GM11168 (cell line): Measurements from ENCODE around the gene ABHD1.
"Not testable (repeated sequence)": the region's sequence is repeated elsewhere in the genome, so short reads cannot be mapped to it uniquely, and the experiment has no call there.

Experiments used
- in situ Hi-C: fragments of 300-500 bp; cut with MboI; formaldehyde crosslinking; loops from one replicate; pipeline ENCODE4 v1.12.0; 2022; ENCODE audit warnings: low sequenced_read_pairs; ENCODE audit not compliant: unreplicated experiment

ABHD1 gene

GRCh38 chr2:27108221-27108620 lies 15.4 kb upstream of the ABHD1 start:
- in situ Hi-C loops: no loop called here

GRCh38 chr2:27109083-27109482 lies 14.5 kb upstream of the ABHD1 start:
- in situ Hi-C loops: no loop called here

DNA sequence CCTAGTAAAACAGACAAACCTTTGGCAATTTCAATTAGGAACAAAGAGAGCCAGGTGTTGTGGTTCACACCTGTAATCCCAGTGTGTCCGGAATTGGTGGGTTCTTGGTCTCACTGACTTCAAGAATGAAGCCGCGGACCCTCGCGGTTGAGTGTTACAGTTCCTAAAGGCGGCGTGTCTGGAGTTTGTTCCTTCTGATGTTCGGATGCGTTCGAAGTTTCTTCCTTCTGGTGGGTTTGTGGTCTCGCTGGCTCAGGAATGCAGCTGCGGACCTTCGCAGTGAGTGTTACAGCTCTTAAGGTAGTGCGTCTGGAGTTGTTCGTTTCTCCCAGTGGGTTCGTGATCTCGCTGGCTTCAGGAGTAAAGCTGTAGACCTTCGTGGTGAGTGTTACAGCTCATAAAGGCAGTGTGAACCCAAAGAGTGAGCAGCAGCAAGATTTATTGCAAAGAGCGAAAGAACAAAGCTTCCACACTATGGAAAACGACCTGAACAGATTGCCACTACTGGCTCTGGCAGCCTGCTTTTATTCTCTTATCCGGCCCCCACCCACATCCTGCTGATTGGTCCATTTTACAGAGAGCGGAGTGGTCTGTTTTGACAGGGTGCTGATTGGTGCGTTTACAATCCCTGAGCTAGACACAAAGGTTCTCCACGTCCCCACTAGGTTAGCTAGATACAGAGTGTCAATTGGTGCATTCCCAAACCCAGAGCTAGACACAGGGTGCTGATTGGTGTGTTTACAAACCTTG lies 12.8 kb upstream of the ABHD1 start:
- in situ Hi-C loops: not testable (repeated sequence)

GRCh38 chr2:27111392-27112078 lies 12.1 kb upstream of the ABHD1 start:
- in situ Hi-C loops: not testable (repeated sequence)

DNA sequence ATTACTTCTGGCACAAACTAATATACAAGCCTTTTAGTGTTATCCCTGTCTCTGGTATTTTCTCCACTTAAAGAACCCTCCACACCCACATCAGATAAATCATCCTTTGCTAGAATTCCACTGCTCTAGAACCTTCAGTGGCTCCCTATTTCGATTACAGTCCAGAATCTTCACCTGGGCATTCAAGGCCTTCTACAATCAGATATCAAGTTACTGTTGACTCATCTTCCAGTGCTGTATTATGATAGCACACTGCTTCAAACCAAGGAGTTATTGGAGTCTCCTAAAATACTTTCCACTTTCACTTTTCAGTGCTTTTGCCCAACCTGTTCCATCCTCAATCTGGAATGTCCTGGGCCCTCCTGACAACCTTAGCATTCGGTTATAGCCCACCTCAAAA lies 8.1 kb upstream of the ABHD1 start:
- in situ Hi-C loops: no loop called here

GRCh38 chr2:27117995-27118524 lies 5.6 kb upstream of the ABHD1 start:
- in situ Hi-C loops: no loop called here

DNA sequence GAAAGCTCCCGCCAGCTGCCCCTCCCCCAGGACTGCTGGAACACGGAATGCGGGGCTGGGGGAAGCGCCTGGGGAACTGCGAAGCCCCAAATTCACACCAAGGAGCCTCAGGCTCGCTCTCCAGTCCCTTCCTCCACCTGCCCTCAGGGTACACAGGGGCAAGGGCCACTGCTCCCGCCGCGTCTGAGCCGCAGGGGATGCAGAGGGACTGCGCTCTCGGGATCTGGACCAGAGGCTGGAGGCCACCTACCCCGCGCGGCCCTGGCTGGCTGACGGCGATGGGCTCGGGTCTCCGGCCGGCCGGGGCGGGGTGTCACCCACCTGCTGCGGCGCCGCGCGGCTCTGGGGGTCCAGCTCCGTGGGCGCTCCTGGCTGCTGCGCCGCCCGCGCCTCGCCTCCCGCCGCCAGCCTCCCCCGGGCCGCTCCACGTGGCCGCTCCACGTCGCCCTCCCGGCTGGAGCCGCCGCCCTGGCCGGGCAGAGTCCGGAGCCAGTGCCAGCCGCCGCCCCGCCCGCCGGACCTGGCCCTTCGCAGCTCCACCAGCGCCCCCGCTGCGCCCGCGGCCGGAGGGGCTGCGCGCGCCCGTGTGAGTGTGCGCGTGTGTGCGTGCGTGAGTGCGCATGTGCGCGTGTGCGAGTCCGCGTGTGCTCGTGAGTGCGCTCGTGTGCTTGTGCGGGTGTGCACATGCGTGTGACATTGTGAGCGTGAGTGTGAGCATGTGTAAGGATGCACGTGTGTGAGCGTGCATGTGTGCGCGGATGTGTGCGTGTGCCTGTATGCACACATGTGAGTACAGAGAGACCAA lies 4.9 kb upstream of the ABHD1 start, which contains the start of gene CGREF1:
TSS of gene CGREF1 (minus strand) at position 604 of the 805 bp plus-strand sequence. CDS start 14,762 bp downstream, outside the sequence.
- in situ Hi-C loops: no loop called here

DNA sequence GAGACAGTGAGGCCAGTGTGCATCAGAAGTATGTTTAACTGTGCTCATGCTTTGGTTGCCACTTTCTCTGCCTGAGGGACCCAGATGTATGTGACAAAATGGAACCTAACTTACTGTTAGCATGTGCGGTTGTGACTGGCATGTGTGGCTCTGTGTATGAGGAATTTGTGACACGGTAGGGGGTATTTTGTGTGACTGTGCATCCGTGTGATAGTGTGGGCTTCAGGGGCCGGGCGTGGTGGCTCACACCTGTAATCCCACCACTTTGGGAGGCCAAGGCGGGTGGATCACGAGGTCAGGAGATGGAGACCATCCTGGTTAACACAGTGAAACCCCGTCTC lies 4.3 kb upstream of the ABHD1 start:
- in situ Hi-C loops: not testable (repeated sequence)

DNA sequence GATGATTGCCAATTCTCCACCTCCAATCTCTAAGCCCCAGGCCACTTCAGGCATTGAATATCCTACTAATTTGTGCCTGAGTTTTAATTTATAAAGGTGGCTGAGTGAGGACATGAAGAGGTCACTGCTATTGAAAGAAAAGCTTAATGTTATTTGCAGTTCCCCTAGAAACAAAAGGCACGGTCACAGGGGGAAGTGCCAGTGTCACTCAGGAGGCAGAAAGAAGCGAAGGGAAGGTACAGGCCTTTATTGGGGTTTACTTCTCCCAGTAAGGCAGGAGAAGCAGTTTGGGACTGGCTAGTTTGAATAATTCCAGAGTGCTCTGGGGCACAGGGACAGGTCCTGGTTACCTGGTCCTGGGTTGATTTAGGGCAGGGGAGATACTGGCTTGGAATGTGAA lies 1.7 kb upstream of the ABHD1 start:
- in situ Hi-C loops: no loop called here

- in situ Hi-C loops: no loop called here
These were observed 824 bp upstream of the ABHD1 start for GRCh38 chr2:27122791-27123190.

DNA sequence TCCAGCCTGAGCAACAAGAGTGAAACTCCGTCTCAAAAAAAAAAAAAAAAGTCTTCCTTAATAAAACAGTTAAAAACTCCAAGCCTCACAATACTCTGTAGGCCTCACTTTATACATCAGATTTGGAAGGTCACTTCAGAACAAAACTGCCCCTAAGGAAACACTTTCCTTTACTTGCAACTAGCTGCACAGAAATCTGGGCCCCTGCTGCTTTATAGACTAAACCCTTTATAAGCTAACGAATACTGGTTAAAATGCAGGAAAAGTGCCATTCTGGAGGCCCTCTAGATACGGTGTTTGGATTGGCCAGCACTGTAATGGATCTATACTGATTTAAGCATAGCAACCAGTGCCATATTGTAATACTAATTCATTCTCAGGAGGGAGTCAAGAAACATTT lies 1.5 kb downstream of the ABHD1 start:
- in situ Hi-C loops: loop anchor here (5.0 kb wide), 1 partner anchor 72 kb away; no protein-coding TSS in a partner anchor

- in situ Hi-C loops: loop anchor here (5.0 kb wide), 1 partner anchor 71 kb away; no protein-coding TSS in a partner anchor
These were observed 2.7 kb downstream of the ABHD1 start for GRCh38 chr2:27126252-27126710.

DNA sequence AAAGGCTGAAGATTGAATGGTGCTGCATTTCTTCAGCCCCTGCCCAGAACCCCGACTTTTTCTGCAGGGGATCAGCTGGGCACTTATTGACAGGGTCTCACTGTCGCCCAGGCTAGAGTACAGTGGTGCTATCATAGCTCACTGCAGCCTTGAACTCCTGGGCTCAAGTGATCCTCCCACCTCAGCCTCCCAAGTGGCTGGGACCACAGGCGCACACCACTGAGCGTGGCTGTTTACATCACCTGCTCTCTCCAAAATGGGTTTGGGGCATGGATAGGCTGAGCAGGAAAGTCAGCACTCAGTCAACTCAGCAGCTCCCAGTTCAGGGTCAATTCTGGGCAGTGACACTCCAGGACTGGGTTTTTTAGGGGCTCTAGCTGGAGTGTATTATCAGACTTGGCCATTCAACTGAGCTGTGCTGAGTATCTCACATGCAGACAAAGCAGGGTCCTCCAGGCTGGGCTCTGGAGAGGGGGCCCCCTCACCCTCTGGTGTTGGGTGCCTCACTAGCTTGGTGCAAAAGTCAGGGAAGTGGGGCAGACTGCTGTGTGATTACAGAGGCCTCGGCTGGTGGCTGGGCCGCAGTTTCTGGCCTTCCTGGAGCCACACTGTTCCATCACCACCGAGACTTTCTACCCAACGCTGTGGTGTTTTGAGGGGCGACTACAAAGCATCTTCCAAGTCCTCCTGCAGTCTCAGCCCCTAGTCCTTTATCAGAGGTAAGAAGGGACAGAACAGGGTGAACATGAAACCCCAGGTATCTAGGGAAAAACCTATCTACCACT lies 4.5 kb downstream of the ABHD1 start:
- in situ Hi-C loops: loop anchor here (5.0 kb wide), 1 partner anchor 69 kb away; no protein-coding TSS in a partner anchor

GRCh38 chr2:27128668-27129571 lies 5.3 kb downstream of the ABHD1 start:
- in situ Hi-C loops: loop anchor here (5.0 kb wide), 1 partner anchor 68 kb away; no protein-coding TSS in a partner anchor

GRCh38 chr2:27130396-27130795 lies 6.8 kb downstream of the ABHD1 start:
- in situ Hi-C loops: no loop called here

- in situ Hi-C loops: no loop called here
These were observed 7.8 kb downstream of the ABHD1 start for GRCh38 chr2:27131429-27131828.

GRCh38 chr2:27133195-27133875 lies 9.7 kb downstream of the ABHD1 start:
- in situ Hi-C loops: no loop called here
